ENCODE data around the gene INAFM1.
"Not testable (repeated sequence)": the region's sequence is repeated elsewhere in the genome, so short reads cannot be mapped to it uniquely, and the experiment has no call there.

Gene INAFM1

DNA sequence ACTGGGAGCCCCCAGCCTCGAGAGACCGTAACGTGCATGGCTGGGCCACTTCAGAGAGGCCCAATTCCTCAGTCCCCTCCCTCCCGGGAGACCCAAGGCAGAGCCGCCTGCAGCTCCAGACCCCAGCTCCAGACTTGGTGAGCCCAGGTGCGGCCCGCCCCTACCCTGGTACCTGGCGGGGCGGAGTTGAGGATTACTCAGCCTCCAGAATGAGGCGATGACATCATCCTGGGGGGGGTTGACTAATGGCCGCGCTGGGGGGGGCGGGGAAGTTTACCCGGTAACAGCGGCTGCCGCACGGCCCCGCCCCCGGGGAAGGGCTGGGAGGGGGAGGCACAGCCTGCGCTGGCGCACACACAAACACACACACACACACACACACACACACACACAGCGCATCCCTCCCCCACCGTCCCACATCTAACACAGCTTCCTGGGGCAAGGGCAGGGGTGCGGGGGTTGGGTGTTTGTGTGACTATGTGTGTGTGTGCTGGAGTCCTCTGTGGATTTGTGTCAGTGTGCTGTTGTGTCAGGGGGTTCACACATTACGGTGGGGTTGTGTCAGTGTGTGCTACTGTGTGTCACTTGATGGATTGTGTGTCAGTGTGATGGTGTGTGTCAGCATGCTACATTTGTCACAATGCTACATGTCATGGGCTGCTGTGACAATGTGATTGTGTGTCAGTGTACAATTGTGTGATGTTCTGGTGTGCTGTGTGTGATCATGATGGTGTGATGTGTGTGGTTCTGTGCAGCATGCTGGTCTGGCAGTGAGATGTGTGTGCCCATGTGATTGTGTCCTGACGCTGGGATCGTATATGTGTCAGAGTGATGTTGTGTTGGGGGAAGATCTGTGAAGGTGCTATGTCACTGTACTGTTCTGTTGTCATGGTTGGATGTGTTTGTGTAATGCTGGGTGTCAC, 33.4 kb upstream of the INAFM1 start:
- DNase-seq (ENCODE audit: low read depth in 2 of 2): peak; percentile 71 to 77

GRCh38 chr19:47241919-47242577, 32.6 kb upstream of the INAFM1 start:
- no peak for DNase-seq (ENCODE audit: low read depth in 2 of 2)

GRCh38 chr19:47243364-47243775, 31.3 kb upstream of the INAFM1 start:
- no peak for DNase-seq (ENCODE audit: low read depth in 2 of 2)

DNA sequence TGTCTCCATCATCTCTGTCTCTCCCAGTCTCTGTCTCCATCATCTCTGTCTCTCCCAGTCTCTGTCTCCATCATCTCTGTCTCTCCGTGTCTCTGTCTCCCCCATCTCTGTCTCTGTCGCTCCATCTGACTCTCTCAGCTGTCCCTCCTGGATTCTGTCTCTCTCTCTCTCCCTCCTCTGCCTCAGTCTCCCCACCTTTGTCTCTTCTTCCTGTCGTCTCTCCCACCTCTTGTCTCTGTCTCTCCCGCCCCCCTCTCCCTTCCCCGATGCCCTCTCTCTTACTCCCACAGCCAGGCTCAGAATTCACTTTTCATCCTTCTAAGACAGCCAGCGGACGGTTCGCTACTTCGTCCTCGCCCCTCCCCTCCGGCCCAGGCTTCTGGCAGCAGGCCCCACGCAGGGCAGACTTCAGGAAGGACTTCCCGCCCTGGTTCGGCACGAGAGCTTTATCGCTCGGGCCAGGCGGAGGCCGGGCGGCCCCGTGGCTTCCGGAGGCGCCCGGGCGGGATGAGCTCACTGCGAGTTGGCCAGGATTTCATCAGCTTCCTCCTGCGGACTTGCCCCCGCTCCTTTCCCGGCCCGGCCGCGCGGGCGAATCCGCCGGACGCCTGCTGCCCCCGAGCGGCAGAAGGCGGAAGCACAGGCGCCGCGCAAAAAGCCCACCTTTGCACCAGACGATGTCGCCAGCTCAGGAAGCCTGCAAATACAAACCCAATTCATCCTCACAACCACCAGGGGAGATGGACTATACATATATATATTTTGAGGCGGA, 30.7 kb upstream of the INAFM1 start:
- peak; percentile 87 to 88 for DNase-seq (ENCODE audit: low read depth in 2 of 2)

DNA sequence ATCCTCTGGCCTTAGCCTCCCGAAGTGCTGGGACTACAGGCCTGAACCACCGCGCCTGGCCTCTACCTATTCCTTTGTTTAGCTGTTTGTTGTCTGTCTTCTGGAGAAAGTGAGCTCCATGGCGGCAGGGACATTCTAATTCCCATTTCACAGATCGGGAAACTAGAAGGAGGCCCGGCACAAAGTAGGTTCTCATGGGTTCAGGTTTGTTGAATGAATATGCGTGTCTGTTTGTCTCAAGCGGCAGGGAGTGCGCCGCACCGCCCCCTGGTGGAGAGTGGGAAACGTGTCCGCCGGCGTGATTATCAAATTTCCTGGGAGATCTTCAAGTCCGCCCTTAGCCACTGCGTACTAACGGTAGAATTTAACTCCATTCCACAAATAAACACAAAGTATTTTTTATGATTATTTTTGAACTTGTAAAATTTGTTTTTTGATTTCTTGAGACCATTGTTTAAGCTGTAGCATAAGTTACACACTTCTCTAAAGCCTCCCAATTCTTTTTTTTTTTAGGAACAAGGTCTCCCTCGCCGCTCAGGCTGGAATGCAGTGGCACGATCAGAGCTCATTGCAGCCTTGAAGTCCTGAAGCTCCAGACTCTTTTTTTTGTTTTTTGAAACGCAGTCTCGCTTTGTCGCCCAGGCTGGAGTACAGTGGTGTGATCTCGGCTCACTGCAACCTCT, 27.2 kb upstream of the INAFM1 start:
- peak; percentile 72 to 73 for DNase-seq (ENCODE audit: low read depth in 2 of 2)

DNA sequence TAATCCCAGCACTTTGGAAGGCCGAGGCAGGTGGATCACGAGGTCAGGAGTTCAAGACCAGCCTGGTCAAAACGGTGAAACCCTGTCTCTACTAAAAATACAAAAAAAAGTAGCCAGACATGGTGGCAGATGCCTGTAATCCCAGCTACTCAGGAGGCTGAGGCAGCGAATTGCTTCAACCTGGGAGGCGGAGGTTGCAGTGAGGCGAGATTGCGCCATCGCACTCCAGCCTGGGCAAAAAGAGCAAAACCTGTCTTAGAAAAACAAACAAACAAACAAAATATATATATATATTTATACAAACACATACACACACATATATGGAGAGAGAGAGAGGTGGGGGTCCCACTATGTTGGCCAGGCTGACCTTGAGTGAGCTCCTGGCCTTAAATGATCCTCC, 21.7 kb upstream of the INAFM1 start:
- not testable (repeated sequence) for DNase-seq (ENCODE audit: low read depth in 2 of 2)

DNA sequence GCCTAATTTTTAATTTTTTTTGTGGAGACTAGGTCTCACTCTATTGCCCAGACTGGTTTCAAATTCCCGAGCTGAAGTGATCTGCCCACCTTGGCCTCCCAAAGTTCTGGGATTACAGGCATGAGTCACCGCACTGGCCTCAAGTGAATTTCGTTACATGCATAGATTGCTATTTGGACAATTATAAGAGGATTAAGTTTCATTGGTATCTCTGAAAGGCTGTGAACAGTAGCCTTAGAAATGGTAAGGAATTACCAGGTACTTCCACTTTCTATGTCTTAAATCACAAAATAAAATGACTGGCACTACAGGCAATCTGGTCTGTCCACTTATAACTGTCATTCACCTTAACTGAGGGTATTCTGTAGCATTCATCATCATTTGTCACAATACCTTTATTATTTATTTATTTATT, 21.2 kb upstream of the INAFM1 start:
- no peak for DNase-seq (ENCODE audit: low read depth in 2 of 2)

GRCh38 chr19:47253970-47254369, 20.7 kb upstream of the INAFM1 start:
- DNase-seq (ENCODE audit: low read depth in 2 of 2): no peak

DNA sequence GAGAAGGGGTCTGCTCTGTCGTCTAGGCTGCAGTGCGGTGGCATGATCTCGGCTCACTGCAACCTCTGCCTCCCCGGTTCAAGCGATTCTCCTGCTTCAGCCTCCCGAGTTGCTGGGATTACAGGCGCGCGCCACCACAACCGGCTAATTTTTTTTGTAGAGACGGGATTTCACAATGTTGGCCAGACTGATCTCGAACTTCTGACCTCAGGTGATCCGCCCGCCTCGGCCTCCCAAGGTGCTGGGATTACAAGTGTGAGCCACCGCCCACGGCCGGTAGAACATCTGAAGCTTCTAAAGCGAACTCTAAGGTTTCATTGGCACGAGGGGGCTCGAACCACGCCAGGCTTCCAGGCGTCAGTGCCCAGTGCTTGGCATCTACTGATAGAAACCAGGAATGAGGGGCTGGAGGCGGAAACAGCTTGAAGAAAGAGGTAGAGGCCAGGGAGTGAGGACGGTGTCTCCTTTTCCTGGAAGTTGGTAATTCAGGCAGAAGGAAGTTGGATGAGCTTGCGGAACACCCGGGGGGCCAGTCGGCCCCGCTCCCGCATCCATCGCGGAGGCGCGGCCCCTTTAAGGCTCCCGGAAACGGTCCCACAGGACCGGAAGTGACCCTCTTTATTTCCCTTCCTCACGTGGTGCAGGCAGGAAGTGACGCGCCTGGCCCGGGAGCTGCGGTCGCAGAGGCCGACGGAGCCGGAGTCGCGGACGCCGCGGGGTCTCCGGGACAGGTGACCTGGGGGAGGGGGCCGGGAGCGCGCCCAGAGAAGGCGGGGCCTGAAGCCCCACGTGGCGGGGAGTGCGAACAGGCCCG, 18.6 kb upstream of the INAFM1 start, which contains the start of gene CCDC9:
TSS of gene CCDC9 (plus strand) at position 647 of the 814 bp plus-strand sequence. CDS start 1,876 bp downstream, outside the sequence.
- DNase-seq (ENCODE audit: low read depth in 2 of 2): peak; percentile 91 to 92

GRCh38 chr19:47256693-47257410, 17.8 kb upstream of the INAFM1 start:
- peak; percentile 100 for DNase-seq (ENCODE audit: low read depth in 2 of 2)

DNA sequence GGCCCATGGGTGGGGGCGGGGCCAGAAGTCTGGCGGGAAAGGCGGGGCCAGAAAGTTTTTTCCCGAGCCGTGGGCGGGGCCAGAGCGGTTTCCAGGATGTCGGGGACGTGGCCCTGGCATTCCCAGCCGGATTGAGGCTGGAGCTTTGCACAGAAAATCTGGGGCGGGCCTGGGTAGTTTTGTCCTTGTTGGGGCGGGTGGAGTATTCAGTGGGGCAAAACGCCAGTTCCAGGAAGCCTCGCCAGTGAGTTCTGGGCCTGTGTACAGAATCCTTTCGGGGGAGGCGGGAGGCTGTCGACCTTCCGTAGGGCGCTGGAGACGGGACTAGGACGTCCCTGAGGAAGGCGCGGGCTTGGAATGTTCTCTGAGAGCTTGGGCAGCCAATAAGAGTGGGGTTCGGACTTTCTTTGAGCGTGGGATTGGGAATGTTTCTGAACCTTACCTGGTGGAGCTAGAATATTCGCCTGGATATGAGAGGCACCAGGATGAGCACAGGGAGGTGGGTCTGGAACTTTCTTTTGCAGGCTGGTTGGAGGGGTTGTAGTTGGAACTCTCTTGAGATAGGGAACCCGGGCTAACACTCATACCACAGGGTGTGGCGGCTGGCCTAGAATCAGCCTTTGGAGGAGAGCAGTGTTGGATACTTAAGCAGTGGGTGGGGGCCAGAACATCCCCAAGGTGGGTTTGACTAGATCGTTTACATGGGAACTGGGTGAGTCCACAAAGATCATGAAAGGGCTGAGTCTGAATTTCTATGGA, 17.1 kb upstream of the INAFM1 start:
- DNase-seq (ENCODE audit: low read depth in 2 of 2): no peak

- DNase-seq (ENCODE audit: low read depth in 2 of 2): no peak
These were observed 16.3 kb upstream of the INAFM1 start for GRCh38 chr19:47258434-47258833.

GRCh38 chr19:47258895-47259555, 15.7 kb upstream of the INAFM1 start:
- no peak for DNase-seq (ENCODE audit: low read depth in 2 of 2)

DNA sequence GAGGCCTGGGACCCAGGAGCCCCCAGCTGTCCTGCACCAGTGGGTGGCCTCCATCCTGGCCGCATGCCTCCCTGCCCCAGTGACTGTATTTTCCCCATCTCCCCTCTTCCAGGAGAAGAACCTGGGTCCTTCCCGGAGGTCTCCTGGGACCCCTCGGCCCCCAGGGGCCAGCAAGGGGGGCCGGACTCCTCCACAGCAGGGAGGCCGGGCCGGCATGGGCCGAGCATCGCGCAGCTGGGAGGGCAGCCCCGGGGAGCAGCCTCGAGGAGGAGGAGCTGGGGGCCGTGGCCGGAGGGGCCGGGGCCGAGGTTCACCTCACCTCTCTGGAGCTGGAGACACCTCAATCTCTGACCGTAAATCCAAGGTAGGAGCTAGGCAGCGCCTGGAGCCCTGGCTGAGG, 14.2 kb upstream of the INAFM1 start:
- DNase-seq (ENCODE audit: low read depth in 2 of 2): no peak

DNA sequence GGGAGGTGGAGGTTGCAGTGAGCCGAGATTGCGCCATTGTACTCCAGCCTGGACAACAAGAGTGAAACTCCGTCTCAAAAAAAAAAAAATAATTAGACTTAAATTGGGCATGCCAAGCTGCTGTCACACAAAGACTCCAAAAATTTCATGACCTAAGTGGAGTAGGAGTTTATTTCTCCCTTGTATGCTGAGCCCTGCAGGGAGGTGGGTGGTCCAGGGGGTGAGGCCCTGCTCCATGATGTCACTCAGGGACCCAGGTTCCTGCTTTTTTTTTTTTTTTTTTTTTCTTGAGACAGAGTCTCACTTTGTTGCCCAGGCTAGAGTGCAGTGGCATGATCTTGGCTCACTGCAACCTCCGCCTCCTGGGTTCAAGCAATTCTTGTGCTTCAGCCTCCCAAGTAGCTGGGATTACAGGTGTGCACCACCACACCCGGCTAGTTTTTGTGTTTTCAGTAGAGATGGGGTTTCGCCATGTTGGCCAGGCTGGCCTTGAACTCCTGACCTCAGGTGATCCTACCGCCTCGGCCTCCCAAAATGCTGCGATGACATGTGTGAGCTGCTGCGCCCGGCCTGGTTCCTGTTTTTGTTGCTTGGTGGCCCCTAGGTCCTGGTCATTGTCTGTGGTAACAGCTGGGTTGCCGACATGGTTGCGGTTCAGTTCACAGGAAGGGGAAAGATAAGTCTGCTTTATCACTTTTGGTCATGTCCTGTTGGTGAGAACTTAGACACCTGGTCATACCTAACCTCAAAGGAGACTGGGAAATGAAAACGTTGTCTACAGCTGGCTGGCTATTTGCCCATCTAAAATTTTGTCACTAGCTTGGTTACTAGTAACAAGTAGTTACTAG, 12.5 kb upstream of the INAFM1 start:
- DNase-seq (ENCODE audit: low read depth in 2 of 2): not testable (repeated sequence)

GRCh38 chr19:47264629-47265028, 10.1 kb upstream of the INAFM1 start:
- DNase-seq (ENCODE audit: low read depth in 2 of 2): no peak

DNA sequence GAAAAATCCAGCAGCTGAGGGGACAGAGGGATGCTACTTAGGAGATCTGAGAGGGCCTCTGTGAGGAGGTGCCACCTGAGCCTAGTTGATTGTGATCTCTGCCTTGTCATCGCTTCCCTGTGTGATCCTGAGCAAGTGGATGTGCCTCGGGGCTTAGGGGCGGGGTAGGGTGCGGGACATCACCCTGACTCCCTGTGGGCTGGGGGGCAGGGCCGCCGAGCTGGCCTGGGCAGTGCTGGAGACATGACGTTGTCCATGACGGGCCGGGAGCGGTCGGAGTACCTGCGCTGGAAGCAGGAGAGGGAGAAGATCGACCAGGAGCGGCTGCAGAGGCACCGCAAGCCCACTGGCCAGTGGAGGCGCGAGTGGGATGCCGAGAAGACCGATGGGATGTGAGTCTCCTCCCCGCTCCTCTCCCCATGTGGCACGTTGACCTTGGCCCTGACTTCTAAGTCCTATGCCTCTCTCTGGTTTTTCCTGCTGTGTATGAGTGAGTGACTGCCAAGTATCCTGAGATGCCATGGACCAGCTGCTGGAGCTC, 8.2 kb upstream of the INAFM1 start:
- no peak for DNase-seq (ENCODE audit: low read depth in 2 of 2)

All from stimulated activated CD8-positive, alpha-beta memory T cell treated with anti-CD3 and anti-CD28 coated beads, Interleukin-2, amount 100 ng/mL, for 48 hours (primary cell).